Skin of body (tissue), 3 donors: ENCODE data around the gene MCIDAS. TPM values are rescaled to one million over a fixed set of nuclear protein-coding genes. Genes with fewer than 3 reads are reported as not detected.

Source experiments
- DNase-seq: peaks from one replicate; lab custom pipeline; 2025; lab: John Stamatoyannopoulos, UW
- small RNA-seq: library from RNA; depleted of rRNA; stranded (forward); fragments of <200 nt; gene quantifications from one replicate; pipeline ENCODE3, GENCODE V24; 2014; ENCODE audit warnings: low replicate concordance
- total RNA-seq: library from RNA; depleted of rRNA; stranded (reverse); fragments of >200 nt; gene quantifications from one replicate; pipeline ENCODE4 v1.2.3, GENCODE V29; 2014

The MCIDAS gene
- total RNA-seq, 1 donor from 2014 or later, result not detected

GRCh38 chr5:55171471-55171870 is 55.6 kb downstream of the MCIDAS start:
- DNase-seq, result no peak

Small RNA genes within 50 kb of the gene (small RNA-seq; reads per million reads assigned to genes)
- 0.52 reads per million, percentile 62 among the genes with 10 or more reads in this experiment for gene MIR449A
- gene MIR449B, result not detected
- 0.66 reads per million, percentile 71 among the genes with 10 or more reads in this experiment for gene MIR449C

Other genes with a start within 250 kb of the MCIDAS start
- 4.6 TPM for gene ESM1, start 241.7 kb downstream of the MCIDAS start, total RNA-seq
- 1.2 TPM for gene GZMK, start 203.1 kb downstream of the MCIDAS start, total RNA-seq
- gene GZMA, start 124.7 kb downstream of the MCIDAS start, total RNA-seq, result 0.89 TPM
- 61.1 TPM for gene GPX8, start 67.1 kb downstream of the MCIDAS start, total RNA-seq
- gene CDC20B, start 54.1 kb downstream of the MCIDAS start, total RNA-seq, result not detected
- gene CCNO, start 6.3 kb upstream of the MCIDAS start, total RNA-seq, result 0.20 TPM
- gene DHX29, start 80.4 kb upstream of the MCIDAS start, total RNA-seq, result 35.0 TPM
- gene MTREX, start 80.7 kb upstream of the MCIDAS start, total RNA-seq, result 89.8 TPM